Osteoblast (primary cell): ENCODE measurements around the gene CTCFL. TPM values are rescaled to one million over a fixed set of nuclear protein-coding genes. Genes with fewer than 3 reads are reported as not detected.

Experiments
- DNase-seq: peaks from one replicate; pipeline ENCODE4 v3.0.0; 2011; ENCODE audit warnings: low spot score, mixed read lengths; ENCODE audit not compliant: insufficient read length; ENCODE audit errors: missing footprints
- H2AFZ ChIP-seq: 2 replicates; pipeline ENCODE4 v1.6.0; 2011; ENCODE audit warnings: mild to moderate bottlenecking, low read length
- H3K27ac ChIP-seq: 2 replicates; pipeline ENCODE4 v1.5.1; 2011; ENCODE audit warnings: mild to moderate bottlenecking, low read depth, low read length, moderate library complexity
- H3K27me3 ChIP-seq: 2 replicates; pipeline ENCODE4 v1.6.0; 2012; ENCODE audit warnings: mild to moderate bottlenecking, control low read depth, inconsistent platforms, low read length, moderate library complexity; ENCODE audit not compliant: insufficient read depth
- H3K36me3 ChIP-seq: 2 replicates; pipeline ENCODE4 v1.5.1; 2011; ENCODE audit warnings: mild to moderate bottlenecking, low read length, control low read depth, moderate library complexity; ENCODE audit not compliant: insufficient read depth
- H3K4me1 ChIP-seq: 2 replicates; pipeline ENCODE4 v1.5.1; 2011; ENCODE audit warnings: mild to moderate bottlenecking, low read length, control low read depth, moderate library complexity; ENCODE audit not compliant: insufficient read depth
- H3K4me2 ChIP-seq: 2 replicates; pipeline ENCODE4 v1.6.0; 2011; ENCODE audit warnings: mild to moderate bottlenecking, low read length; ENCODE audit not compliant: insufficient read depth
- H3K4me3 ChIP-seq: fragments of 200-600 bp; sonication (generic); 3 replicates; pipeline ENCODE4 v1.5.1; 2012; ENCODE audit warnings: mild to moderate bottlenecking, low read length, inconsistent platforms; ENCODE audit not compliant: insufficient read depth
- H3K79me2 ChIP-seq: 2 replicates; pipeline ENCODE4 v1.6.0; 2012; ENCODE audit warnings: mild to moderate bottlenecking, low read length, control low read depth, inconsistent platforms; ENCODE audit not compliant: insufficient read depth
- H3K9me3 ChIP-seq: 2 replicates; pipeline ENCODE4 v1.5.1; 2011; ENCODE audit warnings: low read depth, low read length, control low read depth
- H4K20me1 ChIP-seq: 2 replicates; pipeline ENCODE4 v1.6.0; 2012; ENCODE audit warnings: mild to moderate bottlenecking, low read length, control low read depth; ENCODE audit not compliant: insufficient read depth
- CTCF ChIP-seq: IDR thresholded peaks from 2 replicates; pipeline ENCODE4 v1.5.1; 2011; ENCODE audit warnings: mild to moderate bottlenecking, low read depth, low read length, moderate library complexity; ENCODE audit errors: extremely low read depth
- total RNA-seq: library from RNA; depleted of rRNA; stranded (reverse); fragments of >200 nt; gene quantifications from 2 replicates; pipeline ENCODE4 v1.2.3, GENCODE V29; 2012

The CTCFL gene
- not detected in 2 replicates for total RNA-seq

GRCh38 chr20:57524511-57525176, at the start of gene CTCFL:
CTCFL (minus strand) TSS chr20:57525140; CDS start chr20:57524205, 935 bp downstream.
- no peak within 1 kb of the TSS for H3K4me2 ChIP-seq

GRCh38 chr20:57573894-57574293, 49.0 kb upstream of the CTCFL start:
- Histone ChIP-seq H2AFZ (no peak overlapping the region), H3K4me3 (no peak overlapping the region), H4K20me1 (no peaks in the 10 kb centered on the region), H3K36me3 (no peaks in the 10 kb centered on the region), H3K9me3 (no peaks in the 10 kb centered on the region), H3K4me1 (no peaks in the 10 kb centered on the region), H3K27me3 (peaks cover 31% of the 10 kb centered on the region), H3K27ac (no peak overlapping the region), H3K4me2 (no peak overlapping the region), H3K79me2 (no peaks in the 10 kb centered on the region)
- peak; percentile 36 for TF ChIP-seq CTCF
- DNase-seq = peak; percentile 32

More at GRCh38 chr20:57524511-57525176, at the start of gene CTCFL:
- Histone ChIP-seq H2AFZ (no peak within 1 kb of the TSS), H4K20me1 (no peaks in the 10 kb centered on the region), H3K27ac (no peak within 1 kb of the TSS), H3K9me3 (no peaks in the 10 kb centered on the region), H3K4me1 (no peaks in the 10 kb centered on the region), H3K27me3 (peaks cover 6% of the 10 kb centered on the region), H3K79me2 (no peaks in the 10 kb centered on the region), H3K36me3 (no peaks in the 10 kb centered on the region), H3K4me3 (no peak within 1 kb of the TSS)
- DNase-seq = no peak
- TF ChIP-seq CTCF = no peak

- peaks cover 28% of the 10 kb centered on the region for H3K27me3 ChIP-seq
- no peaks in the 10 kb centered on the region for H4K20me1 ChIP-seq
- H3K36me3 ChIP-seq = no peaks in the 10 kb centered on the region
- no peaks in the 10 kb centered on the region for H3K9me3 ChIP-seq
- no peak for DNase-seq
- H3K27ac ChIP-seq = no peak overlapping the region
- no peak overlapping the region for H3K4me2 ChIP-seq
- H3K4me3 ChIP-seq = no peak overlapping the region
- H2AFZ ChIP-seq = no peak overlapping the region
- TF ChIP-seq CTCF = no peak
- H3K79me2 ChIP-seq = no peaks in the 10 kb centered on the region
- no peaks in the 10 kb centered on the region for H3K4me1 ChIP-seq
Observed at GRCh38 chr20:57573242-57573641, 48.3 kb upstream of the CTCFL start.

- Histone ChIP-seq H3K9me3 (no peaks in the 10 kb centered on the region), H3K36me3 (no peaks in the 10 kb centered on the region), H3K4me3 (no peak overlapping the region), H3K4me2 (no peak overlapping the region), H3K27me3 (peaks cover 34% of the 10 kb centered on the region), H3K79me2 (no peaks in the 10 kb centered on the region), H3K27ac (no peak overlapping the region), H3K4me1 (no peaks in the 10 kb centered on the region), H4K20me1 (no peaks in the 10 kb centered on the region), H2AFZ (no peak overlapping the region)
- peak; percentile 35 for DNase-seq
- no peak for TF ChIP-seq CTCF
Observed at GRCh38 chr20:57571782-57572416, 47.0 kb upstream of the CTCFL start.
